Vagina (tissue), 2 donors: ENCODE data around the gene NPPA. TPM values are rescaled to one million over a fixed set of nuclear protein-coding genes. Genes with fewer than 3 reads are reported as not detected.

Experiments used
- DNase-seq, 2 donors: peaks; one replicate each; pipeline ENCODE4 v3.0.0-alpha.2; 2017; ENCODE audit errors: extremely low spot score in 2 of 2
- H3K27ac ChIP-seq: fragments of 200-600 bp; sonication (generic); one replicate; pipeline ENCODE4 v1.5.1; 2019
- H3K27me3 ChIP-seq: fragments of 200-600 bp; sonication (generic); one replicate; pipeline ENCODE4 v1.5.1; 2019
- H3K36me3 ChIP-seq, 2 donors: fragments of 200-600 bp; sonication (generic); one replicate each; pipeline ENCODE4 v1.5.1; 2017 to 2019
- H3K4me1 ChIP-seq: fragments of 200-600 bp; sonication (generic); one replicate; pipeline ENCODE4 v1.5.1; 2019
- H3K4me3 ChIP-seq, 2 donors: fragments of 200-600 bp; sonication (generic); 1 replicate in 1 of 2; 2 replicates in 1 of 2; pipeline ENCODE4 v1.5.1; 2016 to 2019
- H3K9me3 ChIP-seq: fragments of 200-600 bp; sonication (generic); one replicate; pipeline ENCODE4 v1.5.1; 2019
- CTCF ChIP-seq, 3 experiments: fragments of 450-650 bp in 2 of 3; fragments of 200-600 bp in 1 of 3; sonication (generic) in 1 of 3; IDR thresholded peaks; one replicate each; pipeline ENCODE4 v1.5.1; 2017 to 2019; ENCODE audit warnings: antibody characterized with exemption in 3 of 3, mild to moderate bottlenecking in 2 of 3, moderate library complexity in 2 of 3
- POLR2A ChIP-seq, 2 donors: fragments of 450-650 bp; IDR thresholded peaks; one replicate each; pipeline ENCODE4 v1.6.1; 2017; ENCODE audit warnings: antibody characterized with exemption in 2 of 2, mild to moderate bottlenecking in 2 of 2, moderate library complexity in 2 of 2
- POLR2AphosphoS5 ChIP-seq, 2 donors: sonication (generic); formaldehyde crosslinking; IDR thresholded peaks; one replicate each; pipeline ENCODE4 v1.9.0; 2017; ENCODE audit warnings: antibody characterized with exemption in 2 of 2, mild to moderate bottlenecking in 2 of 2, low read depth in 1 of 2; ENCODE audit not compliant: insufficient read depth in 1 of 2
- intact Hi-C: fragments of 100-400 bp; cut with DNase I; formaldehyde crosslinking; loops from one replicate; pipeline ENCODE4 v1.15.1; 2023
- total RNA-seq: library from RNA; depleted of rRNA; stranded (reverse); fragments of >200 nt; gene quantifications from one replicate; pipeline ENCODE4 v1.2.3, GENCODE V29; 2016

NPPA gene
- total RNA-seq, 1 donor from 2014 or later, result not detected

GRCh38 chr1:11842154-11843041 is 5.2 kb downstream of the NPPA start:
- no peaks in the 10 kb centered on the region for H3K4me1 ChIP-seq
- TF ChIP-seq CTCF (IDR thresholded peaks at IDR 0.05) (no peak), POLR2A (IDR thresholded peaks at IDR 0.05) (no peak), POLR2AphosphoS5 (IDR thresholded peaks at IDR 0.05; ENCODE audit: insufficient read depth in 1 of 2, low read depth in 1 of 2) (no peak)
- H3K9me3 ChIP-seq, result no peaks in the 10 kb centered on the region
- H3K4me3 ChIP-seq, result no peak overlapping the region
- no peaks in the 10 kb centered on the region for H3K27me3 ChIP-seq
- peaks cover 0 to 60% of the 10 kb centered on the region in 2 donors for H3K36me3 ChIP-seq
- H3K27ac ChIP-seq, result no peak overlapping the region
- no peak for DNase-seq
- intact Hi-C loops, result loop anchor here (5.0 kb wide), 1 partner anchor 50 kb away; no protein-coding TSS in a partner anchor

- H3K36me3 ChIP-seq, result peaks cover 0 to 69% of the 10 kb centered on the region in 2 donors
- intact Hi-C loops, result loop anchor here (5.0 kb wide), 1 partner anchor 51 kb away; no protein-coding TSS in a partner anchor
- no peak overlapping the region for H3K4me3 ChIP-seq
- H3K27ac ChIP-seq, result no peak overlapping the region
- H3K27me3 ChIP-seq, result no peaks in the 10 kb centered on the region
- no peak for DNase-seq
- TF ChIP-seq POLR2A (IDR thresholded peaks at IDR 0.05), result no peak
- TF ChIP-seq POLR2AphosphoS5 (IDR thresholded peaks at IDR 0.05; ENCODE audit: insufficient read depth in 1 of 2, low read depth in 1 of 2), result no peak
- TF ChIP-seq CTCF (IDR thresholded peaks at IDR 0.05), result no peak
- H3K4me1 ChIP-seq, result no peaks in the 10 kb centered on the region
- H3K9me3 ChIP-seq, result no peaks in the 10 kb centered on the region
These were observed 6.1 kb downstream of the NPPA start for GRCh38 chr1:11841245-11842153.

- no peak for DNase-seq
- no peaks in the 10 kb centered on the region for H3K27me3 ChIP-seq
- TF ChIP-seq POLR2AphosphoS5 (IDR thresholded peaks at IDR 0.05; ENCODE audit: insufficient read depth in 1 of 2, low read depth in 1 of 2) (no peak), POLR2A (IDR thresholded peaks at IDR 0.05) (no peak), CTCF (IDR thresholded peaks at IDR 0.05) (no peak)
- intact Hi-C loops, result loop anchor here (5.0 kb wide), 1 partner anchor 52 kb away; no protein-coding TSS in a partner anchor
- peaks cover 0 to 81% of the 10 kb centered on the region in 2 donors for H3K36me3 ChIP-seq
- H3K27ac ChIP-seq, result no peak overlapping the region
- no peak overlapping the region for H3K4me3 ChIP-seq
- H3K4me1 ChIP-seq, result no peaks in the 10 kb centered on the region
- no peaks in the 10 kb centered on the region for H3K9me3 ChIP-seq
These were observed 7.6 kb downstream of the NPPA start for GRCh38 chr1:11839727-11840705.

- DNase-seq, result no peak
- intact Hi-C loops, result no loop called here
- Histone ChIP-seq H3K27ac (no peak overlapping the region), H3K9me3 (no peaks in the 10 kb centered on the region), H3K27me3 (no peaks in the 10 kb centered on the region), H3K4me1 (no peaks in the 10 kb centered on the region), H3K4me3 (no peak overlapping the region), H3K36me3 (peaks cover 0 to 81% of the 10 kb centered on the region in 2 donors)
- no peak for TF ChIP-seq POLR2A (IDR thresholded peaks at IDR 0.05)
- peak; percentile 83 to 95 (median 84) for TF ChIP-seq CTCF (IDR thresholded peaks at IDR 0.05)
- peak in 1 of 2 donors; percentile 43 for TF ChIP-seq POLR2AphosphoS5 (IDR thresholded peaks at IDR 0.05; ENCODE audit: insufficient read depth in 1 of 2, low read depth in 1 of 2)
These were observed 9.0 kb downstream of the NPPA start for GRCh38 chr1:11838349-11839272.
